MM.1S (cell line): ENCODE measurements around the gene TUBA4A.

Experiments used
- CTCF ChIP-seq: fragments of 300-600 bp; sonication (generic); IDR thresholded peaks from 2 replicates; pipeline ENCODE4 v1.5.1; 2016; ENCODE audit warnings: antibody characterized with exemption, low read length, mixed read lengths
- EZH2 ChIP-seq: fragments of 300-600 bp; sonication (generic); optimal IDR thresholded peaks from 2 replicates; pipeline ENCODE3; 2017; ENCODE audit warnings: low read depth, mild to moderate bottlenecking, antibody characterized with exemption, low read length, mixed read lengths
- EZH2phosphoT487 ChIP-seq: fragments of 300-600 bp; sonication (generic); IDR thresholded peaks from 2 replicates; pipeline ENCODE4 v1.6.1; 2018; ENCODE audit warnings: antibody characterized with exemption, low read length

GRCh38 chr2:219298759-219299371, 45.1 kb upstream of the TUBA4A start:
- TF ChIP-seq EZH2phosphoT487, result no peak
- peak; percentile 96 for TF ChIP-seq CTCF
- TF ChIP-seq EZH2, result no peak
